ENCODE results near the gene SERTAD3.

Gene SERTAD3

DNA sequence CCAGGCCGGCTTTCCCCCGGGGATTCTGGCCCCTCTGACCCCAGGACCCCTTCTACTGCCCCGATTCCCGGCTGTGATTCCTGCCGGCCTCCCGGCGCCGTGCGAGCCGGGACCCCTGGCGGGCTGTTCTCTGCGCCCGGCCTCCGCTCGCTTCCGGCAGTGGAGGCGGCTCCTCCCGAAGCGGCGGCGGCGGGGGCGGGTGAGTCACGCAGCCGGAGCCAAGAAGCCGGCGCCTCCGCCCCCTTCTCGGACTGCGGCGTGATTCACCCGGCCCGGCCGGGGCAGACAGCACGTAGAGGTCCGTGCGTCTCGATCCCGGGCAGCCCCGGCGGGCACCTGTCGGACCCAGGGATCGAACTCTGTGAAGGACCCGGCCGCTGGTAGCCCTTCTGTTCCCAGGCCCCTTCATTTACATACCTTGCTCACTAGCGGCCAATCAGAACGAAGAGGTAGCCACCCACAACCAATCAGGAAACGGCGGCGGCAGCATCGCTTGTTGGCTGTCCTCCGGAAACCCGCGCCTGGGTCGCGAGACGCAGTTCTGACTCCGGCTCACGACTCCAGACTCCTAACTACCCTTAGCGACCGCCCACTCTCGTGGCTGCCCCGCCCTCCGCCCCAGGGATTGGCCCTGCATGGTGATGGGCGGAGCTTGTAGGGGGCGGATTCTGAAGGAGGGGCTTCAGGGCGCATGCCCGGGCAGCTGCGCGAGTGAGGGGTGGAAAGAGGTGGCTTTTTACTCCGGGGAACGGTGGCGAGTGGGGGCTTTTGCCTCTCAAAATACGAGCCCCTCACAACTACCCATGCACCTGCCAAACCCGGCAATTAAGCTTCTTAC lies 18.5 kb downstream of the SERTAD3 start, which contains the start of gene SERTAD1:
Gene SERTAD1 (minus strand): TSS at position 543 of the 838 bp plus-strand sequence. CDS start 2,446 bp downstream, outside the sequence.
- peak; percentile 99 to 100 for DNase-seq (ENCODE audit: low read depth in 2 of 2)

DNA sequence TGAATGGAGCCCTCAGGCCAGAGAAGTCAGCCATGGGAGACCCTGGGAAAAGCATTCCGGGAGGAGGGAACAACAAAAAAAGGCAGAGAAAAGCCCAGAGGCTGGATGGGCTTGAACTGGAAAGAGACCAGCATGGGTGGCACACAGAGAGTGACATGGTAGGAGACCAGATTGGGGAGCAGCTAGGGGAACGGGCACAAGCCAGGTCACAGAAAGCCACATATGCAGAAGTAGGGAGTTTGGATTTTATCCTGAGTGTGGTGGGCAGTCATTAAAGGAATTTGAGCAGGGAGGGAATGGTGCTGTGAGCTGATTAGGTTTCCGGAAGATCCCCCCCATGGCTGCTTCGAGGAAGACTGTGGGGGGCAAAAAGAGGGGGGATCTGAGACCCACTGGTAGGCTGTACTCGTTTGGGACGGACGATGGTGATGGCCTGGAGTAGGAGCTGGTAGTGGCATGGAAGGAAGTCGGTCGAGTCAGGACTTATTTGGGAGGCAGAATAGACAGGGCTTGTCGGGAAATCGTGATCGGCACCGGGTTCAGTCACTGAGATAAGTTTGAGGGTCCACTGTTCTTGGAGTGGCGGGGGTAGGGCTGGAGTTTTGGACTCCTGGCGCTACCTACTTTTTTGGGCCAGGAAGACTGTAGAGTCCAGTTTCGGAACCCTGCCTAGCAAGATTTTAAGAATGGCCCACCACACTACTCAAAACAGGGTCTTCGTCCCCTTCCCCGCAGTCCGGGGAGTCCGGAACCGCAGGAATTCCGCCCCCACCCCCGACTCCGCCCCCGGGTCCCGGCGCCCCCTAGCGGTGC lies 19.3 kb downstream of the SERTAD3 start:
- no peak for DNase-seq (ENCODE audit: low read depth in 2 of 2)

DNA sequence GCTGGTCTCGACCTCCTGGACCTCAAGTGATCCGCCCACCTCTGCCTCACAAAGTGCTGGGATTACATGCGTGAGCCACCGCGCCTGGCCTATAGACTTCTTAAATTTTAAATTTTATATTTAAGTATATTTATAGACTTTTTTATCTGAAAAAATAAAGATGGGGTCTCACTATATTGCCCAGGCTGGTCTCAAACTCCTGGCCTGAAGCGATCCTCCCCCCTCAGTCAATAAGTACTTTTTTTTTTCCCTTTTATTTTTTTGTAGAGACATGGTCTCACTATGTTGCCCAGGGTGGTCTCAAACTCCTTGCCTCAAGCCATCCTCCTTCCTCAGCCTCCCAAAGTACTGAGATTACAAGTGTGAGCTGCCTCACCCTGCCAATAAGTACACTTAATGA lies 20.2 kb downstream of the SERTAD3 start:
- no peak for DNase-seq (ENCODE audit: low read depth in 2 of 2)

DNA sequence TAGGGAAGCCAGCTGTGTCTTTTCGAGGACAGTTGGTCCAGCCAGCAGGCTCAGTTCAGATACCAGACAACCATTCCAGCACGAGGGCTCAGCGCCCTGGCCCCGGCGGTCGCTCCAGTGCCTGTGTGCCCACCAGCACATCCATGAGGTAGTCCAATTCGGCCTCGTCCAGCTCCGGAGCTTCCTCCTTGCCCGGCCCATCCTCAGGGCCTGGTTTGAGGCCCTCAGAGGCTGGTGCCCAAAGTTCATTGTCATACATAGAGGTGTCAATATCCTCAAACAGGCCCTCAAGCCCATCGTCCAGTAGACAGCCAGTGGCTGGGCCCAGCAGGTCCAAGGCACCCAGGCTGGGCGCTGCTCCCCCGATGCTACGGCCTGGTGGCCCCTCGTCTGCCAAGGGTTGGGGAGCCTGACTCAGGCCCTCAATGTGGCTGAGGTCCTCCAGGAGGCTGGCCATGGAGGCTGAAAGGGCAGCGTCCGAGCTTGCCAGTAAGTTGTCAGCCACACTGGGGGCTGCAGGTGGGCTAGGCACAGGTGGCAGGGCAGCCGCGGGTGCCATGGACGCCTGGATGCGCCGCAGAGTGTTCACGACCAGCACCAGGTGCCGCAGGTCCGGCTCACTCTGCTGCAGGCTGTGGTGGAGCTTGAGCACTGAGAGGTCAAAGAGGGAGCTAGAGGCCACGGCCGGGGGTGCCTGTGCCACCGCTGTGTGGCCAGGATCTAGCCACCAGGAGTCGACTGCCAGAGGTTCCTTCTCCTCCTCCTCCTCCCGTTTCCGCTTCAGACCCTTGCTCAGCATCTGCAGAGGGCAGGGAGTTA lies 21.2 kb downstream of the SERTAD3 start:
- no peak for DNase-seq (ENCODE audit: low read depth in 2 of 2)

GRCh38 chr19:40421993-40422747 lies 22.0 kb downstream of the SERTAD3 start:
- no peak for DNase-seq (ENCODE audit: low read depth in 2 of 2)

- DNase-seq (ENCODE audit: low read depth in 2 of 2) = peak in 1 of 2 donors; percentile 52
Observed at GRCh38 chr19:40420766-40421765, 23.1 kb downstream of the SERTAD3 start.

GRCh38 chr19:40420451-40420765 lies 23.7 kb downstream of the SERTAD3 start:
- no peak for DNase-seq (ENCODE audit: low read depth in 2 of 2)

DNA sequence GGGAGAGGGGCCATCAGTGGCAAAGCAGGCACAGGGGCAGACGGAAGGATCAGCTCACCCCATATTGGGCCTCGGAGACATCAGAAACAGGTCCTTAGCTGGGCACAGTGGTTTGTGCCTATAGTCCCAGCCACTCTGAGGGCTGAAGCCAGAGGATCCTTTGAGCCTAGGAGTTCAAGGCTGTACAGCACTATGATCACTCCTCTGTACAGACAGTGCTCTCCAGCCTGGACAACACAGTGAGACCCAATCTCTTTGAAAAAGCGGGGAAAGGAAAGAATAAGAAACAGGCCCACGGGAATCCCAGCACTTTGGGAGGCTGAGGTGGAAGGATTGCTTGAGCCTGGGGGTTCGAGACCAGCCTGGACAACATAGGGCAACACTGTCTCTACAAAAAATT lies 24.4 kb downstream of the SERTAD3 start:
- no peak for DNase-seq (ENCODE audit: low read depth in 2 of 2)

- DNase-seq (ENCODE audit: low read depth in 2 of 2) = no peak
Observed at GRCh38 chr19:40419066-40419612, 25.0 kb downstream of the SERTAD3 start.

DNA sequence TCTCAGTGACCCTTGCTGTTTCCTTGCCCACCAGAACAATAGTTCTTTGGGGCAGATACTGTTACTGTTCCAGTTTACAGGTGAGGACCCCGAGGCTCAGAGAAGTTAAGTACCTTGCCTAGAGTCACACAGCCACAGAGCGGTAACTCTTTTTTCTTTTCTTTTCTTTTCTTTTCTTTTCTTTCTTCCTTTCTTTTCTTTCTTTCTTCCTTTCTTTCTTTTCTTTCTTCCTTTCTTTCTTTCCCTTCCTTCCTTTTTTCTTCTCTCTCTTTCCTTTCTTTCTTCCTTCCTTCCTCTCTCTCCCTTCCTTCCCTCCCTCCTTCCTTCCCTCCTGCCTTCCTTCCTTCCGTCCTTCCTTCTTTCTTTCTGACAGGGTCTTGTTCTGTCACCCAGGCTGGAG lies 26.1 kb downstream of the SERTAD3 start:
- no peak for DNase-seq (ENCODE audit: low read depth in 2 of 2)

DNA sequence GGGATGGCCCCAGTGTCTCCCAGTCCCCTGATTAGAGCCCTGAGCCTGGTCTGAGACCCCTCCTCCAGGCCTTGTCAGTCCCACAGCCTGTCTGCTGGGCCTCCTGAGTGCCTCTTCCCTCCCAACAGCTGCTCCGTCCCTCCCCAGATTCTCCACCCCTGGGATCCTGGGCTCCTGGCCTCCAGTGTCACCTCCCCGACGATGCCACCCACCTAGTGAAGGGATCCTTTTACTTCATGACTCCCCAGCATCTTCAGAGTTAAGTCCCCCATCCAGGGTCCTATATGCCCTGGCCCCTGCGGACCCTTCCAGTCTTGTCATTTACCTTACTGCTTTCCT lies 26.5 kb downstream of the SERTAD3 start:
- DNase-seq (ENCODE audit: low read depth in 2 of 2) = no peak

GRCh38 chr19:40416918-40417642 lies 27.1 kb downstream of the SERTAD3 start:
- no peak for DNase-seq (ENCODE audit: low read depth in 2 of 2)

DNA sequence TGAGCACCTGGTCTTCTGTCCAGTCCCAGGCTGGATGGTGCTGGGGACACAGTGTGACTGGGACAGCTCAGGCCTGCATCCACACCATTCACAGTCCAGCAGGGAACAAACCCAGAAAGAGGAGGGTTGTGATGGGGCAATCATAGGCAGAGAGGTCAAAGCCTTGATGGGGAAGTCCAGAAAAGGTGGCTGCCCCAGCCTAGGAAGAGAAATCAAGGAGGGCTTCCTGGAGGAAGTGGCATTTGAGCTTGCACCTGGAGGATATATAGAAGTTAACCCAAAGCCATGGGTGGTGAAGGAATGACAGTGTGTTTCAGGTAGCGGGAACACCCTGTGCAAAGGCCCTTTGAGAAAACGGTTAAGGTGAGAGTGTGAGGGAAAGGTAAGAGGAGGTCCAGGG lies 28.4 kb downstream of the SERTAD3 start:
- DNase-seq (ENCODE audit: low read depth in 2 of 2) = no peak

DNA sequence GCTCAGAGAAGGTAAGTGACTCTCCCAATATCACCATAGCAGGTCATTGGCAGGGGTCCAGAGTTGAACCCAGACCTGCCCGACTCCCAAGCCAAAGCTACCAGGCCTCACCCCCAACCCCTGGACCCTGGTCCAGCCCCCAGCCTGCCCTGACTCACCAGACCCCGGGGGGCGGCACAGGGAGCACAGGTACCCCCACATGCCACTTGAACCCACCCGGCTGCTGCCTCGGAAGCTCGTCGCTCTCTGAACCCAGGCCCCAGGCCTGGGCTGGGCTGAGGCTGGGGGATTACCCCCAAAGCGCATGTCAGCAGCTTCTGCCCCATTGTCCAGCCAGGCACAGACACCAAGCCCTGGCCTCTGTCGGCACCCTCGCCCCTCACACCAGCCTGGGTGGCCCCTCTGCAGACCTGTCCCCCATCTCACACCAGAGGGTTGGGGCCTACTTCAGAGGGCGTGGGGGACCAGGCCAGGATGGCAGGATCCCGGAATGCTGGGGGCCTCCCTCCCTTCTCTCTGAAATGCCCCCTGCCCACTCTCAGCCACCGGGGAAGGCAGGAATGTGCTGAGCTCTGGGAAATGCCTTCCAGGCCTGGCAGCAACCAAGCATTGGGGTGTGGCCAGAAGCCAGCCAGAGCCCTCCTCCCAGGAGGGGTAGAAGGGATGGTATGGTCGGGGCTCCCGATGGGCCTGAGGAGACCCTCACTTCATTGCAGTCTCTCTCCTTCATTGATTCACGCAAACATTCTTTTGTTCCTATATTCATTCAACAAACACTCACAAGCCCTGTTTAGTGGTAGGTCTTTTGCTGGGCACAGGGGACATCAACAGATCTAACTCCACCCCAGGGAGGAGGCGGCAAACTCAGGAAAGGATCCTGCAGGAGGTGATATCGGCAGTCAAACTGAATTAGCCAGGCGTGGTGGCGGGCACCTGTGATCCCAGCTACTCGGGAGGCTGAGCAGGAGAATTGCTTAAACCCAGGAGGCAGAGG lies 29.3 kb downstream of the SERTAD3 start:
- DNase-seq (ENCODE audit: low read depth in 2 of 2) = no peak

- DNase-seq (ENCODE audit: low read depth in 2 of 2) = no peak
Observed at GRCh38 chr19:40413291-40413845, 30.8 kb downstream of the SERTAD3 start, which contains the start of gene PRX. TSS of gene PRX (minus strand) at chr19:40413378. CDS start at chr19:40407932, 5,446 bp downstream.

DNA sequence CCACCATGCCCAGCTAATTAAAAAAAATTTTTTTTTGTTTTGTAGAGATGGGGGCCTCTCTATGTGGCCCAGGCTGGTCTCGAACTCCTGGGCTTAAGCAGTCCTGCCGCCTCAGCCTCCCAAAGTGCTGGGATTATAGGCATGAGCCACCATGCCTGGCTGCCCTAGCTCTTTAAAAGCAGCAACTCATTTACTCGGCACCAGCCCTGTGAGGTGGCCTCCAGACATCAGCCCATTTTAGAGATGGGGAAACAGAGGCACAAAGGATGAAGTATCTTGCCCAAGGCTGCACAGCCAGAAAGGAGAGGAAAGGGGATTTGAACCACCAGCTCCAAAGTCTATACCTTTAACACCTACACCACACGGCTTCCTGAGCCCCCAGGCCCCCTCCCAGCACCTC lies 31.3 kb downstream of the SERTAD3 start:
- no peak for DNase-seq (ENCODE audit: low read depth in 2 of 2)

GRCh38 chr19:40411958-40412499 lies 32.1 kb downstream of the SERTAD3 start:
- DNase-seq (ENCODE audit: low read depth in 2 of 2) = no peak
